ENCODE measurements around the gene SLC6A8. TPM values are rescaled to one million over a fixed set of nuclear protein-coding genes. Genes with fewer than 3 reads are reported as not detected.
A peak's percentile ranks its signal among the peaks of the same experiment; 100 is the strongest.
"Not testable (repeated sequence)": the region's sequence is repeated elsewhere in the genome, so short reads cannot be mapped to it uniquely, and the experiment has no call there.

SLC6A8 gene
- total RNA-seq, 1 donor from 2014 or later = 3.5 TPM

- Mint-ChIP-seq H3K27ac (no peak overlapping the region), H3K4me3 (peak overlapping the region; percentile 26), H3K4me1 (peaks cover 6% of the 10 kb centered on the region), H3K36me3 (ENCODE audit: low read depth) (no peaks in the 10 kb centered on the region), H3K27me3 (peaks cover 25% of the 10 kb centered on the region), H3K9me3 (no peaks in the 10 kb centered on the region)
- DNase-seq = no peak
- intact Hi-C loops (cut with micrococcal nuclease) = no loop called here
Measured at GRCh38 chrX:153672531-153673427, 14.9 kb upstream of the SLC6A8 start.

- Mint-ChIP-seq H3K4me1 (peaks cover 2% of the 10 kb centered on the region), H3K9me3 (no peaks in the 10 kb centered on the region), H3K27ac (no peak within 1 kb of the TSS), H3K36me3 (ENCODE audit: low read depth) (no peaks in the 10 kb centered on the region), H3K4me3 (peak within 1 kb of the TSS; percentile 54), H3K27me3 (peaks cover 27% of the 10 kb centered on the region)
- intact Hi-C loops (cut with micrococcal nuclease) = no loop called here
- DNase-seq = no peak
Measured at GRCh38 chrX:153673428-153674218, 14.1 kb upstream of the SLC6A8 start, which contains the start of gene PNCK. PNCK (minus strand) TSS chrX:153673813; CDS start chrX:153673076, 737 bp downstream.

DNA sequence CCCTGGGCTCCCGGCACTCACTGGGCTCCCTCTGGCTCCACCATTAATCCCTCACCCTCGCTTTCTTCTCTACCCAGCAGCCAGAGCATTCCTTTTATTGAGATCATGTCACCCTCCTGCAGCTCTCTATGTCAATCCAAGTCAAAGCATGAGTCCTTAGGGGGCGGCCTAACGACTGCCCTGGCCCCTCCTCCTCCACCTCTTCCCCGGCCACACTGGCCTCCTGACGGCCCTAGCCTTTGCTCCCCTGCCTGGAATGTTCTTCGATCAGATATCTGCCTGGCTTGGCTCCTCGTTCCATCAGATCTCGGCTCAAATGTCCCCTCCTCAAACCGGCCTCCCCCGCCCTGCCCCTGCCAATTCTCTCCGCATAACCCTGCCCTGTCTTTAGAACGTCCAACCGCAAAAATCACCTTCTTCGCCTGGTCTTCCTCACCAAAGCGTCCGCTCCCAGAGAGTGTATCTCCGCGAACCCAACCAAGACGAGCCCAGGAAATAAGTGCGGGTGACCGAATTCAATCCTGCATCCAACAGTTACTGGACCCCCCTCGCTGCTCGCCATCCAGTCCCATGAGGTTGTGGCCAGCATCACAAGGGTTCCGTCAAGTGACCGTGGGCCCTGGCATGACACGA is 13.4 kb upstream of the SLC6A8 start:
- Mint-ChIP-seq H3K27me3 (peaks cover 29% of the 10 kb centered on the region), H3K36me3 (ENCODE audit: low read depth) (no peaks in the 10 kb centered on the region), H3K9me3 (no peaks in the 10 kb centered on the region), H3K4me1 (peaks cover 2% of the 10 kb centered on the region), H3K4me3 (peak overlapping the region; percentile 54), H3K27ac (no peak overlapping the region)
- DNase-seq = no peak
- intact Hi-C loops (cut with micrococcal nuclease) = no loop called here

- H3K36me3 Mint-ChIP-seq (ENCODE audit: low read depth) = no peaks in the 10 kb centered on the region
- no peaks in the 10 kb centered on the region for H3K4me1 Mint-ChIP-seq
- H3K4me3 Mint-ChIP-seq = no peak overlapping the region
- H3K9me3 Mint-ChIP-seq = no peaks in the 10 kb centered on the region
- peaks cover 16% of the 10 kb centered on the region for H3K27me3 Mint-ChIP-seq
- no peak overlapping the region for H3K27ac Mint-ChIP-seq
- DNase-seq = no peak
- intact Hi-C loops (cut with micrococcal nuclease) = no loop called here
Measured at GRCh38 chrX:153681175-153681574, 6.6 kb upstream of the SLC6A8 start.

DNA sequence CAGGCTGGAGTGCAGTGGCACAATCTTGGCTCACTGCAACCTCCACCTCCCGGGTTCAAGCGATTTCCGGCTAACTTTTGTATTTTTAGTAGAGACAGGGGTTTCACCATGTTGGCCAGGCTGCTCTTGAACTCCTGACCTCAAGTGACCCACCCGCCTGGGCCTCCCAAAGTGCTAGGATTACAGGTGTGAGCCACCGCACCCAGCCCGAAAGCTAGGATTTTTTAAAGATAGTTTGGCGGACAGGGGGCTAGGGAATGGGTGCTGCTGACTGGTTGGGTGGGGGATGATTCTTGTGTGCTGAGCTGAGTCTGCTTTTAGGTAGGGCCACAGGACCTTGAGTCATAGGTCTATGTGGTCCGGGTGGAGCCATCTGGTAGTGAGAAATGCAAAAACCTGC is 4.2 kb upstream of the SLC6A8 start:
- intact Hi-C loops (cut with micrococcal nuclease); H3K4me1 Mint-ChIP-seq; H3K4me3 Mint-ChIP-seq; DNase-seq; H3K27ac Mint-ChIP-seq; H3K36me3 Mint-ChIP-seq (ENCODE audit: low read depth); H3K9me3 Mint-ChIP-seq: not testable (repeated sequence)
- peaks cover 17% of the 10 kb centered on the region for H3K27me3 Mint-ChIP-seq

DNA sequence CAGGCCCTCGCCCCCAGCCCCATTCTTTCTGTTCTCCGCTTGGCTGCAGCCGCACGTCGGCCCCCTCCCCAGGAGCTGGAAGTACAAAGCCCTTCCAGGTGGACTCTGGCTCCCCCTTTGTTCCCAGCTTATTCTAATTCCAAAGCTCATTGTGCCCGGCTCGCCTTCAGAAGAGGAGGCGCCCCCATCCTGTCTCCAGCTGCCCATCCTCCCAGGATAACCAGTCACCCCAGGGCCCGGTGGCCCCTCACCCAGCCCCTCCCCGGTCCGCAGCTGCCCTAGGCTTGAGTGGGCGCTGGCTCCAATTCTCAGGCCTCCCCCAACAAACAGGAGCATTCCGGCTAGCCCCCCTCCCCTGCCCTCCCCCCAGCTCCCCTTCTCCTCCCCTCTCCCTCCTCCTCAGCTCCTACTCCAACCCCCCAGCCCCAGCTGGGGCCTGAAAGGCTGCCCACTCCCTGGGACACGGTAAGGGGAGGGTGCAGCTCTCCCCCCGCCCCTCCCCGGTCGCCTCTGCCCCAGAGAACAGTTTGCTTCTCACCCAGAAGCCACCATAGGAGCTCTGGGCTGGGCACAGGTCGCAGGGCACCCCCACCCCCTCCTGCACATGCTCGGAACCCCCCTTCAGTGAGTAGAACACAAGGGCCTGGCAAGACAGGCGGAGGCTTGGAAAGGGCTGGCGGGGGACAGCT is 3.1 kb upstream of the SLC6A8 start:
- Mint-ChIP-seq H3K4me1 (no peaks in the 10 kb centered on the region), H3K4me3 (no peak overlapping the region), H3K36me3 (ENCODE audit: low read depth) (no peaks in the 10 kb centered on the region), H3K9me3 (no peaks in the 10 kb centered on the region), H3K27me3 (peaks cover 15% of the 10 kb centered on the region), H3K27ac (no peak overlapping the region)
- no peak for DNase-seq
- intact Hi-C loops (cut with micrococcal nuclease) = loop anchor here (5.0 kb wide), 1 partner anchor 38 kb away; the partner anchor contains the start of genes ABCD1 and BCAP31

DNA sequence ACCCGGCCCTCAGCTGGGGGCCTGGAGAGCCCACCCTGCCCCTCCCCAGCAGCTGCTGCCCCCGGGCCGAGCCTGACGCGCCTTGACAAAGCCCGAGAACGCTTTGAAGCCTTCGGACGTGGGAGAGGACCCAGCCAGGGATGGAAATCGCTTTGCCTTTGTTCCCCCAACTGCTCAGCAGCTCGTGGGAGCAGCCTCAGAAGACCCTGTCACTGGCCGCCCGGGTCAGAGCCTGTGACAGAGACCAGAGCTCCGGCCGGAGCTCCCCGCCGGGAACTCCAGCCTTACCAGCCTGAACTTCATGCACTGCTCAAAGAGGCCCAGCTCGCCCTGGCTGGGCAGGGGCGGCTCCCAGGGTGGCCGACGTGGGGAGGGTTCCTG is 2.6 kb upstream of the SLC6A8 start:
- Mint-ChIP-seq H3K27me3 (peaks cover 17% of the 10 kb centered on the region), H3K27ac (no peak overlapping the region), H3K9me3 (no peaks in the 10 kb centered on the region), H3K36me3 (ENCODE audit: low read depth) (no peaks in the 10 kb centered on the region), H3K4me1 (no peaks in the 10 kb centered on the region), H3K4me3 (no peak overlapping the region)
- intact Hi-C loops (cut with micrococcal nuclease) = loop anchor here (5.0 kb wide), 1 partner anchor 37 kb away; the partner anchor contains the start of genes ABCD1 and BCAP31
- no peak for DNase-seq

- Mint-ChIP-seq H3K27me3 (peaks cover 19% of the 10 kb centered on the region), H3K9me3 (no peaks in the 10 kb centered on the region), H3K36me3 (ENCODE audit: low read depth) (no peaks in the 10 kb centered on the region), H3K27ac (no peak overlapping the region), H3K4me1 (no peaks in the 10 kb centered on the region), H3K4me3 (no peak overlapping the region)
- intact Hi-C loops (cut with micrococcal nuclease) = loop anchor here (5.0 kb wide), 1 partner anchor 36 kb away; the partner anchor contains the start of genes ABCD1 and BCAP31
- DNase-seq = no peak
Measured at GRCh38 chrX:153685751-153686696, 1.7 kb upstream of the SLC6A8 start.

- intact Hi-C loops (cut with micrococcal nuclease) = loop anchor here (5.0 kb wide), 1 partner anchor 36 kb away; the partner anchor contains the start of genes ABCD1 and BCAP31
- no peak for DNase-seq
- Mint-ChIP-seq H3K27ac (no peak overlapping the region), H3K4me1 (no peaks in the 10 kb centered on the region), H3K9me3 (no peaks in the 10 kb centered on the region), H3K27me3 (peaks cover 19% of the 10 kb centered on the region), H3K36me3 (ENCODE audit: low read depth) (no peaks in the 10 kb centered on the region), H3K4me3 (peak overlapping the region; percentile 21)
Measured at GRCh38 chrX:153686711-153687110, 1.0 kb upstream of the SLC6A8 start.

GRCh38 chrX:153688071-153688470 is 345 bp downstream of the SLC6A8 start:
- no peak overlapping the region for H3K4me3 Mint-ChIP-seq
- no peak overlapping the region for H3K27ac Mint-ChIP-seq
- H3K27me3 Mint-ChIP-seq = peaks cover 16% of the 10 kb centered on the region
- H3K9me3 Mint-ChIP-seq = no peaks in the 10 kb centered on the region
- intact Hi-C loops (cut with micrococcal nuclease) = loop anchor here (5.0 kb wide), 1 partner anchor 34 kb away; the partner anchor contains the start of genes ABCD1 and BCAP31
- no peaks in the 10 kb centered on the region for H3K36me3 Mint-ChIP-seq (ENCODE audit: low read depth)
- DNase-seq = no peak
- H3K4me1 Mint-ChIP-seq = no peaks in the 10 kb centered on the region

DNA sequence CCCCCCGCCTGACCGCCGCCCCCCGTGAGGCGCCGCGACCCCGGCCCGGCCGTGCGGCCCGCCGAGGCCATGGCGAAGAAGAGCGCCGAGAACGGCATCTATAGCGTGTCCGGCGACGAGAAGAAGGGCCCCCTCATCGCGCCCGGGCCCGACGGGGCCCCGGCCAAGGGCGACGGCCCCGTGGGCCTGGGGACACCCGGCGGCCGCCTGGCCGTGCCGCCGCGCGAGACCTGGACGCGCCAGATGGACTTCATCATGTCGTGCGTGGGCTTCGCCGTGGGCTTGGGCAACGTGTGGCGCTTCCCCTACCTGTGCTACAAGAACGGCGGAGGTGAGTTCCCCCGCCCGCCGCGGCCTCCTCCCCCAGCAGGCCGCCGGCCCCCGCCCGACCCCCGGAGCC is 780 bp downstream of the SLC6A8 start:
- Mint-ChIP-seq H3K27ac (no peak overlapping the region), H3K27me3 (peaks cover 15% of the 10 kb centered on the region), H3K4me3 (no peak overlapping the region), H3K4me1 (no peaks in the 10 kb centered on the region), H3K9me3 (no peaks in the 10 kb centered on the region), H3K36me3 (ENCODE audit: low read depth) (no peaks in the 10 kb centered on the region)
- DNase-seq = no peak
- intact Hi-C loops (cut with micrococcal nuclease) = loop anchor here (5.0 kb wide), 1 partner anchor 34 kb away; the partner anchor contains the start of genes ABCD1 and BCAP31

- Mint-ChIP-seq H3K27ac (no peak overlapping the region), H3K4me3 (no peak overlapping the region), H3K4me1 (no peaks in the 10 kb centered on the region), H3K27me3 (peaks cover 11% of the 10 kb centered on the region), H3K9me3 (no peaks in the 10 kb centered on the region), H3K36me3 (ENCODE audit: low read depth) (no peaks in the 10 kb centered on the region)
- no peak for DNase-seq
- intact Hi-C loops (cut with micrococcal nuclease) = loop anchor here (5.0 kb wide), 1 partner anchor 33 kb away; the partner anchor contains the start of genes ABCD1 and BCAP31
Measured at GRCh38 chrX:153688911-153689590, 1.3 kb downstream of the SLC6A8 start.
